CD14-positive monocyte (primary cell): ENCODE measurements around the gene TTC12. TPM values are rescaled to one million over a fixed set of nuclear protein-coding genes. Genes with fewer than 3 reads are reported as not detected.

ENCODE experiments used
- DNase-seq, 3 donors: peaks; one replicate each; pipeline ENCODE4 v3.0.0-alpha.2; 2011 to 2022
- H2AFZ ChIP-seq: 2 replicates; pipeline ENCODE4 v1.6.0; 2012; ENCODE audit warnings: mild to moderate bottlenecking, low read depth, low read length, inconsistent platforms; ENCODE audit not compliant: insufficient read depth, poor library complexity, severe bottlenecking
- H3K27ac ChIP-seq, 2 donors: 1 replicate in 1 of 2; 2 replicates in 1 of 2; pipeline ENCODE4 v1.5.1; 2012 to 2013; ENCODE audit warnings: low read length in 2 of 2, control low read depth in 1 of 2, inconsistent platforms in 1 of 2, low read depth in 1 of 2, mild to moderate bottlenecking in 1 of 2
- H3K27me3 ChIP-seq, 2 donors: one replicate each; pipeline versions ENCODE4 v1.6.0 to v1.6.1; 2011 to 2013; ENCODE audit warnings: low read length in 2 of 2; ENCODE audit not compliant: control insufficient read depth in 2 of 2, insufficient read depth in 2 of 2
- H3K36me3 ChIP-seq, 2 donors: replicated peaks in 1 of 2; 1 replicate in 1 of 2; 2 replicates in 1 of 2; pipeline versions ENCODE4 v1.5.1 to v1.6.1; 2012 to 2013; ENCODE audit warnings: low read length in 2 of 2, control low read depth in 1 of 2, inconsistent platforms in 1 of 2, mild to moderate bottlenecking in 1 of 2; ENCODE audit not compliant: insufficient read depth in 2 of 2, control insufficient read depth in 1 of 2
- H3K4me1 ChIP-seq, 2 donors: 1 replicate in 1 of 2; 2 replicates in 1 of 2; pipeline versions ENCODE4 v1.5.1 to v1.6.1; 2012 to 2013; ENCODE audit warnings: low read length in 2 of 2, control low read depth in 1 of 2, inconsistent platforms in 1 of 2, mild to moderate bottlenecking in 1 of 2, moderate library complexity in 1 of 2; ENCODE audit not compliant: insufficient read depth in 2 of 2, control insufficient read depth in 1 of 2
- H3K4me2 ChIP-seq: replicated peaks from 2 replicates; pipeline ENCODE3; 2012; ENCODE audit warnings: low read length, moderate library complexity, mild to moderate bottlenecking; ENCODE audit not compliant: poor library complexity, severe bottlenecking; ENCODE audit errors: extremely low read depth
- H3K4me3 ChIP-seq, 3 experiments: fragments of 200-600 bp in 1 of 3; sonication (generic) in 1 of 3; replicated peaks in 1 of 3; 1 replicate in 2 of 3; 2 replicates in 1 of 3; pipeline ENCODE4 v1.5.1; 2011 to 2013; ENCODE audit warnings: low read length in 3 of 3, mild to moderate bottlenecking in 3 of 3, control low read depth in 2 of 3, low read depth in 2 of 3, inconsistent platforms in 1 of 3, moderate library complexity in 1 of 3
- H3K79me2 ChIP-seq: 2 replicates; pipeline ENCODE4 v1.6.0; 2012; ENCODE audit warnings: mild to moderate bottlenecking, control low read depth, inconsistent platforms, low read length, moderate library complexity; ENCODE audit not compliant: insufficient read depth
- H3K9ac ChIP-seq: 2 replicates; pipeline ENCODE4 v1.6.0; 2017; ENCODE audit warnings: low read length, mild to moderate bottlenecking; ENCODE audit not compliant: insufficient read depth, poor library complexity, severe bottlenecking
- H3K9me3 ChIP-seq, 2 donors: replicated peaks in 1 of 2; 1 replicate in 1 of 2; 2 replicates in 1 of 2; pipeline versions ENCODE4 v1.5.1 to v1.6.1; 2012 to 2013; ENCODE audit warnings: low read length in 2 of 2, control low read depth in 1 of 2; ENCODE audit not compliant: control insufficient read depth in 1 of 2, insufficient read depth in 1 of 2
- H4K20me1 ChIP-seq: 2 replicates; pipeline ENCODE4 v1.6.0; 2012; ENCODE audit warnings: mild to moderate bottlenecking, low read length, control low read depth, moderate library complexity; ENCODE audit not compliant: insufficient read depth
- H3K27ac Mint-ChIP-seq, 7 donors: one replicate each; pipeline ENCODE4 v1.8.0; 2020; ENCODE audit warnings: mild to moderate bottlenecking in 7 of 7, mixed read lengths in 7 of 7, moderate library complexity in 6 of 7, inconsistent platforms in 2 of 7
- H3K27me3 Mint-ChIP-seq, 3 donors: one replicate each; pipeline ENCODE4 v1.8.0; 2021 to 2022; ENCODE audit warnings: low read depth in 3 of 3, mild to moderate bottlenecking in 3 of 3, mixed read lengths in 3 of 3, moderate library complexity in 3 of 3, inconsistent platforms in 1 of 3
- H3K36me3 Mint-ChIP-seq, 2 donors: one replicate each; pipeline ENCODE4 v1.8.0; 2020; ENCODE audit warnings: mixed read lengths in 2 of 2, inconsistent platforms in 1 of 2, mild to moderate bottlenecking in 1 of 2
- H3K4me1 Mint-ChIP-seq: one replicate; pipeline ENCODE4 v1.8.0; 2020; ENCODE audit warnings: mild to moderate bottlenecking, mixed read lengths
- H3K4me3 Mint-ChIP-seq, 2 donors: one replicate each; pipeline ENCODE4 v1.8.0; 2020; ENCODE audit warnings: mild to moderate bottlenecking in 2 of 2, mixed read lengths in 2 of 2, moderate library complexity in 1 of 2
- H3K9me3 Mint-ChIP-seq, 7 donors: one replicate each; pipeline ENCODE4 v1.8.0; 2020 to 2022; ENCODE audit warnings: mixed read lengths in 7 of 7, mild to moderate bottlenecking in 6 of 7, moderate library complexity in 6 of 7, inconsistent platforms in 2 of 7
- CTCF ChIP-seq: fragments of 200-600 bp; IDR thresholded peaks from one replicate; pipeline ENCODE4 v1.8.0; 2022; ENCODE audit warnings: antibody characterized with exemption, mild to moderate bottlenecking
- WGBS: methylation state at CpG from one replicate; pipeline ENCODE4 v1.1.5; 2013; ENCODE audit warnings: missing lambda C conversion rate; ENCODE audit not compliant: insufficient coverage; 5-methylcytosine and 5-hydroxymethylcytosine counted together
- intact Hi-C, 2 donors: fragments of 100-400 bp; cut with micrococcal nuclease; formaldehyde crosslinking; loops; one replicate each; pipeline versions ENCODE4 v1.15.0 to v1.15.1; 2023
- polyA plus RNA-seq, 3 donors: library from polyadenylated mRNA; depleted of rRNA in 1 of 3; unstranded in 2 of 3; stranded (reverse) in 1 of 3; fragments of 300-500 nt in 2 of 3; fragments of >200 nt in 1 of 3; fragmentation: Illumina TruSeq in 2 of 3; gene quantifications; 1 replicate in 2 of 3; 2 replicates in 1 of 3; pipeline ENCODE4 v1.2.3, GENCODE V29; 2012 to 2021

The TTC12 gene
- polyA plus RNA-seq, 3 donors = 1.7 to 3.0 (median 2.4) TPM

DNA sequence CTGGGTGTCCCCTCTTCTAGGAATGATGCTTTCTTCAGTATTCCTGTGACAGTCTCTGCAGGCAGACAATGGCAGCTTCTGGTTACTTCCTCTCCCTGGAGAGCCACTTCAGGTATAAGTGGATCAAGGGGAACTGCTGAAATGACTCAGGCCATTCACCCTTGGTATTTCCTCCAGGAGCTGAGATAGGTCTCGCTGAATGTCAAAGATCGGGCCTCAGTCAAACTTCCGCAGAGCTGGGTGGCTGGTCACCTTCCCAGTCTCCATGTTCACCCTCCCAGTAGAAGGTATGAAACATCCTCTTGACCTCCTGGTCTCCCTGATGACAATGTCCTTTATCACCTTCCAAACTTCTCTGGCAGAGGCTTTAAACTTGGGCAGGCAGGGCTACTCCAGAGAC, 71.4 kb downstream of the TTC12 start:
- 96% methylated on average over 3 of the region's 3 CpGs for WGBS
- no peaks in the 10 kb centered on the region for H4K20me1 ChIP-seq
- no peak overlapping the region for H2AFZ ChIP-seq
- H3K27ac Mint-ChIP-seq = no peak overlapping the region
- TF ChIP-seq CTCF = no peak
- no peaks in the 10 kb centered on the region for H3K79me2 ChIP-seq
- H3K9me3 Mint-ChIP-seq = peaks cover 0 to 2% (median 0%) of the 10 kb centered on the region in 7 donors
- no peaks in the 10 kb centered on the region for H3K36me3 ChIP-seq
- no peak overlapping the region for H3K4me3 Mint-ChIP-seq
- no peak overlapping the region for H3K27ac ChIP-seq
- no peak for DNase-seq
- H3K4me3 ChIP-seq = no peak overlapping the region
- no peaks in the 10 kb centered on the region for H3K9me3 ChIP-seq
- peaks cover 0 to 29% of the 10 kb centered on the region in 2 donors for H3K27me3 ChIP-seq
- peaks cover 3 to 11% (median 11%) of the 10 kb centered on the region in 3 donors for H3K27me3 Mint-ChIP-seq
- H3K4me2 ChIP-seq = no peak overlapping the region
- H3K36me3 Mint-ChIP-seq = no peaks in the 10 kb centered on the region
- no peaks in the 10 kb centered on the region for H3K4me1 Mint-ChIP-seq
- no peaks in the 10 kb centered on the region for H3K4me1 ChIP-seq
- intact Hi-C loops = no loop called here
- no peak overlapping the region for H3K9ac ChIP-seq

DNA sequence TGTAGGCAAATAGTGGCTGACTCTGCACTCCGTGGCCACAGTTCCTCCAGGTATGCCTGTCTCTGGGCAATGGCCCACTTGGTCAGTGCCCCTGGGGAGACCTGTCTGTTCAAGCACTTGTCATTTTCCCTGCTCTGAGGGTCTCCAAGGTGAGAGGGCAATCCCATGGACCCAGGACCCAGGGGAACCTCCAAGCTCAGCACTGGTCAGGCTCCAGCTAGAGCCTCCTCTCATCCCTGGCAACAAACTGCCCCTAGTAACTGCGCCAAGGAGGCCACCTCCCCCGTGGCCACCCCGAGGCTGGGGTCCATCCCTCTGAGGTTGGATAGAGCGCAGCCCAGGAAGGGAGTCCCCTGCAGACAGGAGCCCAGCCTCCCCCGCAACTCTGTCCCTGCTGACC, 72.5 kb downstream of the TTC12 start:
- H3K36me3 ChIP-seq = no peaks in the 10 kb centered on the region
- H3K9me3 ChIP-seq = no peaks in the 10 kb centered on the region
- no peak overlapping the region for H3K27ac ChIP-seq
- no peaks in the 10 kb centered on the region for H3K4me1 ChIP-seq
- no peak for DNase-seq
- no peak overlapping the region for H3K4me2 ChIP-seq
- no peak overlapping the region for H3K4me3 ChIP-seq
- Mint-ChIP-seq H3K27me3 (peaks cover 3 to 11% (median 11%) of the 10 kb centered on the region in 3 donors), H3K36me3 (no peaks in the 10 kb centered on the region), H3K4me1 (no peaks in the 10 kb centered on the region), H3K27ac (no peak overlapping the region), H3K4me3 (no peak overlapping the region), H3K9me3 (no peaks in the 10 kb centered on the region)
- H3K79me2 ChIP-seq = no peaks in the 10 kb centered on the region
- no peaks in the 10 kb centered on the region for H4K20me1 ChIP-seq
- no peak for TF ChIP-seq CTCF
- 87% methylated on average over 6 of the region's 6 CpGs for WGBS
- H2AFZ ChIP-seq = no peak overlapping the region
- intact Hi-C loops = no loop called here
- H3K9ac ChIP-seq = no peak overlapping the region
- peaks cover 0 to 29% of the 10 kb centered on the region in 2 donors for H3K27me3 ChIP-seq
